Activated naive CD8-positive, alpha-beta T cell treated with anti-CD3 and anti-CD28 coated beads for 36 hours (primary cell): Measurements from ENCODE around the gene JAGN1. TPM values are rescaled to one million over a fixed set of nuclear protein-coding genes. Genes with fewer than 3 reads are reported as not detected.
"Not testable (repeated sequence)": the region's sequence is repeated elsewhere in the genome, so short reads cannot be mapped to it uniquely, and the experiment has no call there.

Experiments
- DNase-seq: peaks from one replicate; pipeline ENCODE4 v3.0.0; 2021
- H3K27ac Mint-ChIP-seq: one replicate; pipeline ENCODE4 v1.8.0; 2022; ENCODE audit warnings: mild to moderate bottlenecking, moderate library complexity, mixed read lengths
- H3K27me3 Mint-ChIP-seq: one replicate; pipeline ENCODE4 v1.8.0; 2022; ENCODE audit warnings: mild to moderate bottlenecking, mixed read lengths
- H3K36me3 Mint-ChIP-seq: one replicate; pipeline ENCODE4 v1.8.0; 2021; ENCODE audit warnings: mild to moderate bottlenecking, mixed read lengths
- H3K4me1 Mint-ChIP-seq: one replicate; pipeline ENCODE4 v1.8.0; 2021; ENCODE audit warnings: mixed read lengths
- H3K4me3 Mint-ChIP-seq: one replicate; pipeline ENCODE4 v1.8.0; 2022; ENCODE audit warnings: mild to moderate bottlenecking, moderate library complexity, mixed read lengths
- H3K9me3 Mint-ChIP-seq: one replicate; pipeline ENCODE4 v1.8.0; 2022; ENCODE audit warnings: mixed read lengths
- total RNA-seq, 2 experiments: library from RNA; stranded (reverse); gene quantifications; one replicate each; pipeline ENCODE4 v1.2.3, GENCODE V29; 2021

The JAGN1 gene
- total RNA-seq, 2 experiments from 2014 or later: 49.0 to 49.2 TPM

- Mint-ChIP-seq H3K36me3 (no peaks in the 10 kb centered on the region), H3K4me1 (no peaks in the 10 kb centered on the region)
Observed at GRCh38 chr3:9862391-9863057, 27.9 kb upstream of the JAGN1 start.

GRCh38 chr3:9863058-9863772, 27.2 kb upstream of the JAGN1 start:
- Mint-ChIP-seq H3K27me3 (peaks cover 12% of the 10 kb centered on the region), H3K4me1 (no peaks in the 10 kb centered on the region), H3K27ac (no peak overlapping the region)

More at GRCh38 chr3:9862391-9863057, 27.9 kb upstream of the JAGN1 start:
- Mint-ChIP-seq H3K27ac (no peak overlapping the region), H3K9me3 (no peaks in the 10 kb centered on the region), H3K27me3 (peaks cover 12% of the 10 kb centered on the region), H3K4me3 (no peak overlapping the region)
- peak; percentile 54 for DNase-seq

GRCh38 chr3:9864200-9864927, 26.0 kb upstream of the JAGN1 start:
- no peaks in the 10 kb centered on the region for H3K4me1 Mint-ChIP-seq
- H3K9me3 Mint-ChIP-seq: no peaks in the 10 kb centered on the region
- H3K27me3 Mint-ChIP-seq: peaks cover 12% of the 10 kb centered on the region
- no peak overlapping the region for H3K4me3 Mint-ChIP-seq
- no peak overlapping the region for H3K27ac Mint-ChIP-seq
- DNase-seq: no peak
- H3K36me3 Mint-ChIP-seq: no peaks in the 10 kb centered on the region

More at GRCh38 chr3:9863058-9863772, 27.2 kb upstream of the JAGN1 start:
- H3K36me3 Mint-ChIP-seq: no peaks in the 10 kb centered on the region
- H3K9me3 Mint-ChIP-seq: no peaks in the 10 kb centered on the region
- DNase-seq: no peak
- H3K4me3 Mint-ChIP-seq: no peak overlapping the region

GRCh38 chr3:9865125-9865637, 25.2 kb upstream of the JAGN1 start:
- H3K4me1 Mint-ChIP-seq, H3K4me3 Mint-ChIP-seq, H3K27ac Mint-ChIP-seq, DNase-seq, H3K36me3 Mint-ChIP-seq, H3K9me3 Mint-ChIP-seq: not testable (repeated sequence)
- H3K27me3 Mint-ChIP-seq: peaks cover 12% of the 10 kb centered on the region

GRCh38 chr3:9866639-9867038, 23.8 kb upstream of the JAGN1 start:
- no peak overlapping the region for H3K27ac Mint-ChIP-seq
- no peaks in the 10 kb centered on the region for H3K36me3 Mint-ChIP-seq
- H3K4me3 Mint-ChIP-seq: no peak overlapping the region
- H3K27me3 Mint-ChIP-seq: peaks cover 12% of the 10 kb centered on the region
- no peaks in the 10 kb centered on the region for H3K9me3 Mint-ChIP-seq
- DNase-seq: no peak
- H3K4me1 Mint-ChIP-seq: no peaks in the 10 kb centered on the region

GRCh38 chr3:9867106-9867505, 23.3 kb upstream of the JAGN1 start:
- Mint-ChIP-seq H3K36me3 (no peaks in the 10 kb centered on the region), H3K27ac (no peak overlapping the region), H3K4me3 (no peak overlapping the region), H3K27me3 (peaks cover 7% of the 10 kb centered on the region), H3K9me3 (no peaks in the 10 kb centered on the region), H3K4me1 (no peaks in the 10 kb centered on the region)
- DNase-seq: no peak

GRCh38 chr3:9869955-9870354, 20.5 kb upstream of the JAGN1 start:
- DNase-seq: no peak
- no peaks in the 10 kb centered on the region for H3K27me3 Mint-ChIP-seq
- no peaks in the 10 kb centered on the region for H3K4me1 Mint-ChIP-seq
- H3K36me3 Mint-ChIP-seq: no peaks in the 10 kb centered on the region
- no peak overlapping the region for H3K4me3 Mint-ChIP-seq
- H3K27ac Mint-ChIP-seq: no peak overlapping the region
- H3K9me3 Mint-ChIP-seq: no peaks in the 10 kb centered on the region

GRCh38 chr3:9870978-9871377, 19.4 kb upstream of the JAGN1 start:
- H3K36me3 Mint-ChIP-seq: no peaks in the 10 kb centered on the region
- H3K27me3 Mint-ChIP-seq: no peaks in the 10 kb centered on the region
- no peak overlapping the region for H3K4me3 Mint-ChIP-seq
- no peaks in the 10 kb centered on the region for H3K9me3 Mint-ChIP-seq
- no peak for DNase-seq
- H3K4me1 Mint-ChIP-seq: no peaks in the 10 kb centered on the region
- H3K27ac Mint-ChIP-seq: no peak overlapping the region

- H3K4me1 Mint-ChIP-seq, H3K36me3 Mint-ChIP-seq, DNase-seq, H3K4me3 Mint-ChIP-seq, H3K9me3 Mint-ChIP-seq, H3K27ac Mint-ChIP-seq, H3K27me3 Mint-ChIP-seq: not testable (repeated sequence)
Observed at GRCh38 chr3:9872067-9872466, 18.3 kb upstream of the JAGN1 start.

GRCh38 chr3:9875448-9875847, 15.0 kb upstream of the JAGN1 start:
- no peak for DNase-seq
- Mint-ChIP-seq H3K4me3 (no peak overlapping the region), H3K27me3 (no peaks in the 10 kb centered on the region), H3K4me1 (no peaks in the 10 kb centered on the region), H3K9me3 (no peaks in the 10 kb centered on the region), H3K27ac (no peak overlapping the region), H3K36me3 (no peaks in the 10 kb centered on the region)

GRCh38 chr3:9876255-9876654, 14.2 kb upstream of the JAGN1 start:
- not testable (repeated sequence) for H3K27me3 Mint-ChIP-seq, H3K36me3 Mint-ChIP-seq, DNase-seq, H3K4me1 Mint-ChIP-seq, H3K4me3 Mint-ChIP-seq, H3K27ac Mint-ChIP-seq, H3K9me3 Mint-ChIP-seq

- Mint-ChIP-seq H3K36me3 (no peaks in the 10 kb centered on the region), H3K4me1 (no peaks in the 10 kb centered on the region), H3K9me3 (no peaks in the 10 kb centered on the region), H3K27me3 (no peaks in the 10 kb centered on the region), H3K27ac (no peak overlapping the region), H3K4me3 (no peak overlapping the region)
- peak; percentile 15 for DNase-seq
Observed at GRCh38 chr3:9876991-9877390, 13.4 kb upstream of the JAGN1 start.

- H3K27ac Mint-ChIP-seq: no peak overlapping the region
- no peaks in the 10 kb centered on the region for H3K9me3 Mint-ChIP-seq
- no peak overlapping the region for H3K4me3 Mint-ChIP-seq
- H3K27me3 Mint-ChIP-seq: no peaks in the 10 kb centered on the region
- DNase-seq: no peak
- no peaks in the 10 kb centered on the region for H3K4me1 Mint-ChIP-seq
- no peaks in the 10 kb centered on the region for H3K36me3 Mint-ChIP-seq
Observed at GRCh38 chr3:9878700-9879099, 11.7 kb upstream of the JAGN1 start.

GRCh38 chr3:9879830-9880549, 10.4 kb upstream of the JAGN1 start, which contains the start of gene CIDEC:
Gene CIDEC, minus strand, starts transcription at chr3:9880253. Its CDS starts 1,767 bp downstream, at chr3:9878486.
- no peaks in the 10 kb centered on the region for H3K4me1 Mint-ChIP-seq
- H3K27me3 Mint-ChIP-seq: no peaks in the 10 kb centered on the region
- H3K36me3 Mint-ChIP-seq: no peaks in the 10 kb centered on the region
- H3K9me3 Mint-ChIP-seq: no peaks in the 10 kb centered on the region
- no peak within 1 kb of the TSS for H3K4me3 Mint-ChIP-seq
- H3K27ac Mint-ChIP-seq: no peak within 1 kb of the TSS
- no peak for DNase-seq

GRCh38 chr3:9881441-9881840, 9.0 kb upstream of the JAGN1 start:
- Mint-ChIP-seq H3K27me3 (no peaks in the 10 kb centered on the region), H3K27ac (no peak overlapping the region), H3K36me3 (no peaks in the 10 kb centered on the region), H3K9me3 (no peaks in the 10 kb centered on the region), H3K4me3 (no peak overlapping the region), H3K4me1 (no peaks in the 10 kb centered on the region)
- DNase-seq: no peak
